Prostate gland (tissue), 2 donors: ENCODE results near the gene CORO2B.

ENCODE experiments used
- CTCF ChIP-seq, 4 experiments: fragments of 200-600 bp in 2 of 4; fragments of 450-650 bp in 2 of 4; sonication (generic) in 2 of 4; IDR thresholded peaks; 1 replicate in 3 of 4; 2 replicates in 1 of 4; pipeline ENCODE4 v1.5.1; 2016 to 2019; ENCODE audit warnings: antibody characterized with exemption in 4 of 4, mild to moderate bottlenecking in 2 of 4, moderate library complexity in 2 of 4
- POLR2A ChIP-seq: fragments of 450-650 bp; IDR thresholded peaks from one replicate; pipeline ENCODE4 v1.6.1; 2016; ENCODE audit warnings: antibody characterized with exemption, mild to moderate bottlenecking

GRCh38 chr15:68627476-68627875 is 48.7 kb downstream of the CORO2B start:
- no peak for TF ChIP-seq POLR2A
- TF ChIP-seq CTCF (IDR thresholded peaks at IDR 0.05): no peak
